ENCODE data around the gene RNASE1. TPM values are rescaled to one million over a fixed set of nuclear protein-coding genes. Genes with fewer than 3 reads are reported as not detected.

RNASE1 gene
- total and polyA plus RNA-seq, 2 experiments from 2014 or later = 0.56 to 1.7 TPM

- Histone ChIP-seq H3K4me3 (no peak overlapping the region), H3K4me2 (peak overlapping the region; percentile 64), H3K27ac (ENCODE audit: low read depth) (no peak overlapping the region), H3K4me1 (ENCODE audit: insufficient read depth) (peaks cover 22% of the 10 kb centered on the region), H3K36me3 (ENCODE audit: insufficient read depth) (no peaks in the 10 kb centered on the region), H3K79me2 (replicated peaks; ENCODE audit: insufficient read depth) (no peaks in the 10 kb centered on the region), H4K20me1 (replicated peaks; ENCODE audit: insufficient read depth) (no peaks in the 10 kb centered on the region), H3K27me3 (ENCODE audit: insufficient read depth) (no peaks in the 10 kb centered on the region), H2AFZ (peak overlapping the region; percentile 65; the same call in 1 of the 2 replicates), H3F3A (replicated peaks; ENCODE audit: low read depth) (no peaks in the 10 kb centered on the region), H3K9me2 (ENCODE audit: insufficient read depth) (peaks cover 5% of the 10 kb centered on the region; the same call in 1 of the 2 replicates)
- Mint-ChIP-seq H3K36me3 (ENCODE audit: low read depth) (no peaks in the 10 kb centered on the region; the same call in 2 of the 3 replicates), H3K4me3 (no peak overlapping the region), H3K27me3 (ENCODE audit: insufficient read depth, low read depth, poor library complexity) (no peaks in the 10 kb centered on the region), H3K4me1 (peaks cover 39% of the 10 kb centered on the region), H3K27ac (peak overlapping the region; percentile 11; the same call in 1 of the 2 replicates), H3K9me3 (no peaks in the 10 kb centered on the region)
- TF ChIP-seq REST (IDR thresholded peaks at IDR 0.05; ENCODE audit: unreplicated experiment) (no peak), ZNF331 (CRISPR knock-in tag; IDR thresholded peaks at IDR 0.05; ENCODE audit: low read depth) (no peak), CTCF (conservative IDR thresholded peaks at IDR 0.05; ENCODE audit: low read depth in 2 of 2) (no peak)
- ATAC-seq = no peak
- no peak for DNase-seq (ENCODE audit: low spot score)
Observed at GRCh38 chr14:20799456-20799891, 3.2 kb downstream of the RNASE1 start.

GRCh38 chr14:20798932-20799331, 3.7 kb downstream of the RNASE1 start:
- Mint-ChIP-seq H3K27ac (no peak overlapping the region; the same call in 1 of the 2 replicates), H3K9me3 (no peaks in the 10 kb centered on the region), H3K4me1 (peaks cover 43% of the 10 kb centered on the region), H3K27me3 (ENCODE audit: insufficient read depth, low read depth, poor library complexity) (no peaks in the 10 kb centered on the region), H3K36me3 (ENCODE audit: low read depth) (no peaks in the 10 kb centered on the region; the same call in 2 of the 3 replicates), H3K4me3 (no peak overlapping the region)
- no peaks in the 10 kb centered on the region for H3K79me2 ChIP-seq (replicated peaks; ENCODE audit: insufficient read depth)
- no peaks in the 10 kb centered on the region for H4K20me1 ChIP-seq (replicated peaks; ENCODE audit: insufficient read depth)
- no peak for ATAC-seq
- H2AFZ ChIP-seq = peak overlapping the region; percentile 52; the same call in 1 of the 2 replicates
- peaks cover 5% of the 10 kb centered on the region; the same call in 1 of the 2 replicates for H3K9me2 ChIP-seq (ENCODE audit: insufficient read depth)
- no peaks in the 10 kb centered on the region for H3K27me3 ChIP-seq (ENCODE audit: insufficient read depth)
- no peaks in the 10 kb centered on the region for H3K36me3 ChIP-seq (ENCODE audit: insufficient read depth)
- no peak overlapping the region for H3K4me3 ChIP-seq
- no peak overlapping the region for H3K27ac ChIP-seq (ENCODE audit: low read depth)
- DNase-seq (ENCODE audit: low spot score) = no peak
- H3F3A ChIP-seq (replicated peaks; ENCODE audit: low read depth) = no peaks in the 10 kb centered on the region
- H3K4me2 ChIP-seq = 0 out of 2 replicates have a peak overlapping the region, but pooled peaks have one; percentile 64
- H3K4me1 ChIP-seq (ENCODE audit: insufficient read depth) = peaks cover 24% of the 10 kb centered on the region
- TF ChIP-seq EZH2phosphoT487 (IDR thresholded peaks at IDR 0.05; ENCODE audit: unreplicated experiment) = no peak
- no peak for TF ChIP-seq CREB1 (CRISPR knock-in tag; IDR thresholded peaks at IDR 0.05; ENCODE audit: low read depth)
- no peak for TF ChIP-seq STAT1 (IDR thresholded peaks at IDR 0.05; ENCODE audit: unreplicated experiment)
- TF ChIP-seq ZNF114 (CRISPR knock-in tag; IDR thresholded peaks at IDR 0.05) = no peak
- TF ChIP-seq ZNF462 (CRISPR knock-in tag; IDR thresholded peaks at IDR 0.05) = no peak
- TF ChIP-seq EZH2 (IDR thresholded peaks at IDR 0.05; ENCODE audit: low read depth, unreplicated experiment) = no peak
